NCI-H1694 (cell line): ENCODE measurements around the gene METTL17.

Experiments used
- DNase-seq: peaks from one replicate; lab custom pipeline; 2025; lab: John Stamatoyannopoulos, UW

The METTL17 gene

GRCh38 chr14:21043387-21043973 is 53.7 kb downstream of the METTL17 start:
- DNase-seq: peak; percentile 10

GRCh38 chr14:21043974-21044618 is 54.3 kb downstream of the METTL17 start:
- DNase-seq: no peak
